ENCODE results near the gene TFIP11.

TFIP11 gene

GRCh38 chr22:26527167-26527566, 14.9 kb upstream of the TFIP11 start:
- no peak for TF ChIP-seq EZH2phosphoT487 (IDR thresholded peaks at IDR 0.05; ENCODE audit: low read depth)
- no peak for TF ChIP-seq CTCF (IDR thresholded peaks at IDR 0.05; ENCODE audit: low read depth, low read length)
- Histone ChIP-seq H4K20me1 (ENCODE audit: insufficient read depth, low read length) (no peaks in the 10 kb centered on the region), H3K4me2 (ENCODE audit: low read length) (no peak overlapping the region), H3K9me3 (ENCODE audit: insufficient read depth, low read length) (no peaks in the 10 kb centered on the region), H3K36me3 (replicated peaks; ENCODE audit: low read depth, low read length) (no peaks in the 10 kb centered on the region), H3K27ac (ENCODE audit: low read length) (no peak overlapping the region), H3K4me1 (ENCODE audit: low read length) (peaks cover 13% of the 10 kb centered on the region), H3K9ac (ENCODE audit: low read length) (no peak overlapping the region), H3K79me2 (ENCODE audit: low read length) (no peaks in the 10 kb centered on the region), H3K4me3 (ENCODE audit: low read length) (no peak overlapping the region), H3K27me3 (ENCODE audit: low read depth, low read length) (no peaks in the 10 kb centered on the region), H2AFZ (ENCODE audit: low read depth, low read length) (no peak overlapping the region)

GRCh38 chr22:26525946-26526564, 13.8 kb upstream of the TFIP11 start:
- H3K36me3 ChIP-seq (replicated peaks; ENCODE audit: low read depth, low read length) = no peaks in the 10 kb centered on the region

GRCh38 chr22:26524870-26525269, 12.6 kb upstream of the TFIP11 start:
- Histone ChIP-seq H3K79me2 (ENCODE audit: low read length) (no peaks in the 10 kb centered on the region), H3K4me2 (ENCODE audit: low read length) (no peak overlapping the region), H3K36me3 (replicated peaks; ENCODE audit: low read depth, low read length) (no peaks in the 10 kb centered on the region), H3K27ac (ENCODE audit: low read length) (no peak overlapping the region), H3K27me3 (ENCODE audit: low read depth, low read length) (no peaks in the 10 kb centered on the region), H3K9me3 (ENCODE audit: insufficient read depth, low read length) (no peaks in the 10 kb centered on the region), H3K9ac (ENCODE audit: low read length) (no peak overlapping the region), H4K20me1 (ENCODE audit: insufficient read depth, low read length) (no peaks in the 10 kb centered on the region), H3K4me3 (ENCODE audit: low read length) (no peak overlapping the region), H2AFZ (ENCODE audit: low read depth, low read length) (no peak overlapping the region), H3K4me1 (ENCODE audit: low read length) (no peaks in the 10 kb centered on the region)
- TF ChIP-seq EZH2phosphoT487 (IDR thresholded peaks at IDR 0.05; ENCODE audit: low read depth) = no peak
- TF ChIP-seq CTCF (IDR thresholded peaks at IDR 0.05; ENCODE audit: low read depth, low read length) = no peak

More at GRCh38 chr22:26525946-26526564, 13.8 kb upstream of the TFIP11 start:
- Histone ChIP-seq H3K79me2 (ENCODE audit: low read length) (no peaks in the 10 kb centered on the region), H2AFZ (ENCODE audit: low read depth, low read length) (no peak overlapping the region), H3K9me3 (ENCODE audit: insufficient read depth, low read length) (no peaks in the 10 kb centered on the region), H3K4me2 (ENCODE audit: low read length) (no peak overlapping the region), H3K4me3 (ENCODE audit: low read length) (no peak overlapping the region), H3K27me3 (ENCODE audit: low read depth, low read length) (no peaks in the 10 kb centered on the region), H4K20me1 (ENCODE audit: insufficient read depth, low read length) (no peaks in the 10 kb centered on the region), H3K9ac (ENCODE audit: low read length) (no peak overlapping the region), H3K27ac (ENCODE audit: low read length) (no peak overlapping the region), H3K4me1 (ENCODE audit: low read length) (peaks cover 2% of the 10 kb centered on the region)
- TF ChIP-seq EZH2phosphoT487 (IDR thresholded peaks at IDR 0.05; ENCODE audit: low read depth) = no peak
- no peak for TF ChIP-seq CTCF (IDR thresholded peaks at IDR 0.05; ENCODE audit: low read depth, low read length)

- no peak for TF ChIP-seq EZH2phosphoT487 (IDR thresholded peaks at IDR 0.05; ENCODE audit: low read depth)
- no peak for TF ChIP-seq CTCF (IDR thresholded peaks at IDR 0.05; ENCODE audit: low read depth, low read length)
- no peaks in the 10 kb centered on the region for H3K79me2 ChIP-seq (ENCODE audit: low read length)
- no peak overlapping the region for H3K9ac ChIP-seq (ENCODE audit: low read length)
- no peaks in the 10 kb centered on the region for H3K36me3 ChIP-seq (replicated peaks; ENCODE audit: low read depth, low read length)
- H3K4me2 ChIP-seq (ENCODE audit: low read length) = no peak overlapping the region
- no peaks in the 10 kb centered on the region for H3K9me3 ChIP-seq (ENCODE audit: insufficient read depth, low read length)
- H4K20me1 ChIP-seq (ENCODE audit: insufficient read depth, low read length) = no peaks in the 10 kb centered on the region
- H3K4me3 ChIP-seq (ENCODE audit: low read length) = no peak overlapping the region
- no peaks in the 10 kb centered on the region for H3K27me3 ChIP-seq (ENCODE audit: low read depth, low read length)
- no peak overlapping the region for H2AFZ ChIP-seq (ENCODE audit: low read depth, low read length)
- H3K27ac ChIP-seq (ENCODE audit: low read length) = no peak overlapping the region
- no peaks in the 10 kb centered on the region for H3K4me1 ChIP-seq (ENCODE audit: low read length)
Measured at GRCh38 chr22:26522592-26522991, 10.3 kb upstream of the TFIP11 start.

Data from OCI-LY3 (cell line).